ENCODE data around the gene MCU.
"Not testable (repeated sequence)": the region's sequence is repeated elsewhere in the genome, so short reads cannot be mapped to it uniquely, and the experiment has no call there.

The MCU gene

GRCh38 chr10:72912736-72913135 lies 220.8 kb downstream of the MCU start:
- no peak for DNase-seq

GRCh38 chr10:72913287-72913686 lies 221.3 kb downstream of the MCU start:
- DNase-seq, result no peak

GRCh38 chr10:72917201-72917600 lies 225.3 kb downstream of the MCU start:
- DNase-seq, result not testable (repeated sequence)

- not testable (repeated sequence) for DNase-seq
These were observed 225.9 kb downstream of the MCU start for GRCh38 chr10:72917803-72918332.

- DNase-seq, result no peak
These were observed 226.4 kb downstream of the MCU start for GRCh38 chr10:72918352-72918751.

GRCh38 chr10:72921147-72921683 lies 229.3 kb downstream of the MCU start:
- not testable (repeated sequence) for DNase-seq

- DNase-seq, result no peak
These were observed 232.4 kb downstream of the MCU start for GRCh38 chr10:72924351-72924750.

- no peak for DNase-seq
These were observed 234.1 kb downstream of the MCU start for GRCh38 chr10:72925951-72926465.

- DNase-seq, result no peak
These were observed 235.5 kb downstream of the MCU start for GRCh38 chr10:72927485-72927884.

GRCh38 chr10:72928798-72929197 lies 236.9 kb downstream of the MCU start:
- DNase-seq, result no peak

GRCh38 chr10:72930276-72930675 lies 238.3 kb downstream of the MCU start:
- no peak for DNase-seq

- no peak for DNase-seq
These were observed 240.5 kb downstream of the MCU start for GRCh38 chr10:72932259-72933015.

- DNase-seq, result no peak
These were observed 243.4 kb downstream of the MCU start for GRCh38 chr10:72935361-72935760.
